Ishikawa (cell line): ENCODE results near the gene AREG.

ENCODE experiments used
- CEBPB ChIP-seq: IDR thresholded peaks from 2 replicates; pipeline ENCODE4 v1.6.1; 2012
- FOXM1 ChIP-seq: IDR thresholded peaks from 2 replicates; pipeline ENCODE4 v1.6.1; 2012; ENCODE audit warnings: low read depth, borderline replicate concordance
- NFIC ChIP-seq: IDR thresholded peaks from 2 replicates; pipeline ENCODE4 v1.6.1; 2012
- TAF1 ChIP-seq: IDR thresholded peaks from 2 replicates; pipeline ENCODE4 v1.6.1; 2012; ENCODE audit warnings: low read depth, mild to moderate bottlenecking

DNA sequence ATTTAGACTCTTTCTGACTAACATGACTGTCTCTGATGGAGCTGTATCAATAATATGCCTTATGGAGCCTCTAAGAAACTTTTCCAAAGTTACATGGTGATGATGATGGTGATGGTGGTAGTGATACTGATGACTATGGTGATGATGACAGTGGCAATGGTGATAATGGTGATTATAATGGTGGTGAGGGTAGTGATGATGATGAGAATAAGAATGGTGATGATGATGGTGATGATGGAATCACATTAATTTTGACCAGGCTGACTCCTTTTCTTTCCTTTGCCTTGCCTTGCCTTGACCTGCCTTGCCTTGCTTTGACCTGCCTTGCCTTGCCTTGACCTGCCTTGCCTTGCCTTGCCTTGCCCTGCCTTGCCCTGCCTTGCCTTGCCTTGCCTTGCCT, 31.7 kb upstream of the AREG start:
- TF ChIP-seq FOXM1, result no peak
- no peak for TF ChIP-seq NFIC
- TF ChIP-seq CEBPB, result no peak
- TF ChIP-seq TAF1, result no peak
